Stimulated activated memory B cell treated with anti-CD40 and anti-IgM and Interleukin-4, amounts not matched to agents 10 μg/mL and 1 μg/mL and 100 μg/mL, for 72 hours (primary cell): Measurements from ENCODE around the gene NXF2B.
"Not testable (repeated sequence)": the region's sequence is repeated elsewhere in the genome, so short reads cannot be mapped to it uniquely, and the experiment has no call there.

Experiments
- ATAC-seq: fragments of 150-1000 bp; cut with Tn5 transposase; 2 replicates; pipeline ENCODE4 v1.10.0; 2021
- H3K27ac Mint-ChIP-seq: one replicate; pipeline ENCODE4 v1.8.0; 2022; ENCODE audit warnings: mild to moderate bottlenecking, mixed read lengths
- H3K27me3 Mint-ChIP-seq: one replicate; pipeline ENCODE4 v1.8.0; 2022; ENCODE audit warnings: mixed read lengths
- H3K36me3 Mint-ChIP-seq: one replicate; pipeline ENCODE4 v1.8.0; 2022; ENCODE audit warnings: mixed read lengths
- H3K4me1 Mint-ChIP-seq: one replicate; pipeline ENCODE4 v1.8.0; 2022; ENCODE audit warnings: mixed read lengths
- H3K4me3 Mint-ChIP-seq: one replicate; pipeline ENCODE4 v1.8.0; 2022; ENCODE audit warnings: mild to moderate bottlenecking, moderate library complexity, mixed read lengths
- H3K9me3 Mint-ChIP-seq: one replicate; pipeline ENCODE4 v1.8.0; 2022; ENCODE audit warnings: mixed read lengths

Gene NXF2B

GRCh38 chrX:102439908-102440307 lies at the start of gene NXF2B:
Gene NXF2B, minus strand, starts transcription at chrX:102440008. Its CDS starts 59,972 bp downstream, at chrX:102380036.
- not testable (repeated sequence) for H3K4me3 Mint-ChIP-seq, H3K27me3 Mint-ChIP-seq, H3K4me1 Mint-ChIP-seq, H3K27ac Mint-ChIP-seq, ATAC-seq, H3K9me3 Mint-ChIP-seq, H3K36me3 Mint-ChIP-seq

GRCh38 chrX:102478765-102479164 lies 39.0 kb upstream of the NXF2B start:
- H3K36me3 Mint-ChIP-seq, H3K27ac Mint-ChIP-seq, H3K27me3 Mint-ChIP-seq, ATAC-seq, H3K9me3 Mint-ChIP-seq, H3K4me1 Mint-ChIP-seq, H3K4me3 Mint-ChIP-seq: not testable (repeated sequence)

- H3K27ac Mint-ChIP-seq, H3K27me3 Mint-ChIP-seq, H3K9me3 Mint-ChIP-seq, ATAC-seq, H3K4me1 Mint-ChIP-seq, H3K4me3 Mint-ChIP-seq, H3K36me3 Mint-ChIP-seq: not testable (repeated sequence)
These were observed 32.0 kb upstream of the NXF2B start, which contains the start of gene TCP11X2 for GRCh38 chrX:102471762-102472220. Gene TCP11X2, minus strand, starts transcription at chrX:102471812.

- not testable (repeated sequence) for H3K4me3 Mint-ChIP-seq, H3K27ac Mint-ChIP-seq
These were observed 30.4 kb upstream of the NXF2B start for GRCh38 chrX:102470215-102470614.

GRCh38 chrX:102458615-102459014 lies 18.8 kb upstream of the NXF2B start:
- not testable (repeated sequence) for H3K4me3 Mint-ChIP-seq, H3K36me3 Mint-ChIP-seq

More at GRCh38 chrX:102470215-102470614, 30.4 kb upstream of the NXF2B start:
- H3K27me3 Mint-ChIP-seq, H3K36me3 Mint-ChIP-seq, H3K4me1 Mint-ChIP-seq, H3K9me3 Mint-ChIP-seq, ATAC-seq: not testable (repeated sequence)

GRCh38 chrX:102414493-102414892 lies 25.3 kb downstream of the NXF2B start:
- not testable (repeated sequence) for H3K36me3 Mint-ChIP-seq, H3K9me3 Mint-ChIP-seq, H3K4me3 Mint-ChIP-seq, ATAC-seq, H3K27ac Mint-ChIP-seq, H3K4me1 Mint-ChIP-seq, H3K27me3 Mint-ChIP-seq

More at GRCh38 chrX:102458615-102459014, 18.8 kb upstream of the NXF2B start:
- H3K4me1 Mint-ChIP-seq, H3K9me3 Mint-ChIP-seq, H3K27me3 Mint-ChIP-seq, ATAC-seq, H3K27ac Mint-ChIP-seq: not testable (repeated sequence)

GRCh38 chrX:102345916-102346315 lies 93.9 kb downstream of the NXF2B start:
- ATAC-seq: no peak
- H3K27me3 Mint-ChIP-seq: no peaks in the 10 kb centered on the region
- H3K4me1 Mint-ChIP-seq: no peaks in the 10 kb centered on the region
- no peak overlapping the region for H3K4me3 Mint-ChIP-seq
- no peaks in the 10 kb centered on the region for H3K9me3 Mint-ChIP-seq
- no peaks in the 10 kb centered on the region for H3K36me3 Mint-ChIP-seq
- no peak overlapping the region for H3K27ac Mint-ChIP-seq

GRCh38 chrX:102341867-102342266 lies 97.9 kb downstream of the NXF2B start:
- Mint-ChIP-seq H3K4me1 (no peaks in the 10 kb centered on the region), H3K4me3 (no peak overlapping the region), H3K27ac (no peak overlapping the region), H3K9me3 (no peaks in the 10 kb centered on the region), H3K36me3 (no peaks in the 10 kb centered on the region), H3K27me3 (no peaks in the 10 kb centered on the region)
- ATAC-seq: no peak

- H3K36me3 Mint-ChIP-seq: no peaks in the 10 kb centered on the region
- no peak overlapping the region for H3K4me3 Mint-ChIP-seq
- H3K9me3 Mint-ChIP-seq: no peaks in the 10 kb centered on the region
- peak; percentile 20 for ATAC-seq
- no peaks in the 10 kb centered on the region for H3K27me3 Mint-ChIP-seq
- H3K4me1 Mint-ChIP-seq: no peaks in the 10 kb centered on the region
- no peak overlapping the region for H3K27ac Mint-ChIP-seq
These were observed 100.2 kb downstream of the NXF2B start for GRCh38 chrX:102339312-102340298.

GRCh38 chrX:102338162-102338561 lies 101.6 kb downstream of the NXF2B start:
- Mint-ChIP-seq H3K27ac (no peak overlapping the region), H3K36me3 (no peaks in the 10 kb centered on the region), H3K4me3 (no peak overlapping the region), H3K27me3 (no peaks in the 10 kb centered on the region), H3K9me3 (no peaks in the 10 kb centered on the region), H3K4me1 (no peaks in the 10 kb centered on the region)
- ATAC-seq: no peak
